ENCODE data around the gene BMP2K.

DNA sequence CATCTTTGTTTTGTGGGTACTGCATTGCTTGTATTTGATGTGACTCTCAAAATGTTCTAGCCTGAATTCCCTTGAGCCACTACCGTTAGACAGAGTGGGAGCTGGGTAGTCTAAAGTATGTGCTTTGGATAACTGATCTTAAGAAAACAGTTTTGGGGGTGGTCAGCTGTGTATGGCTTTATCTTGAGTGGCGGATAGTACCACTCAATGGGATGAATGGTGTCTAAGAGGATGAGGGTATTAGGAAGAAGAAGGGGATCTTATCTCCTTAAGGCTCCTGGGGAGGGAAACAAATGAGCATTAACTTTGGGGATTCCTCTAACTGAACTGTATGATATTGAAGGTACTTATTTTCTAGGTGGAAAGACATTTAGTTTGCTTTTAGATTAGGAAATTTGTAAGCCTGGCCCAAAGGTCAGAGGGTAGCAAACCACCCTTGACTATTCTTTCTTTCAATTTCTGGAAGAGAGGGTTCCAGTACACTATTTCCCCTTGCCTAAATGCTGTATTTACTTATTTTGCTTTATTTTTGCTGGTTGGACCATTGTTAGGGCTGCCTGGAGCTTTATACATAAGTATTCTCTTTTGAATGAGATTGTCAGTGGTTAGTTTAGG is 11.3 kb downstream of the BMP2K start:
- TF ChIP-seq, protein P1, sequence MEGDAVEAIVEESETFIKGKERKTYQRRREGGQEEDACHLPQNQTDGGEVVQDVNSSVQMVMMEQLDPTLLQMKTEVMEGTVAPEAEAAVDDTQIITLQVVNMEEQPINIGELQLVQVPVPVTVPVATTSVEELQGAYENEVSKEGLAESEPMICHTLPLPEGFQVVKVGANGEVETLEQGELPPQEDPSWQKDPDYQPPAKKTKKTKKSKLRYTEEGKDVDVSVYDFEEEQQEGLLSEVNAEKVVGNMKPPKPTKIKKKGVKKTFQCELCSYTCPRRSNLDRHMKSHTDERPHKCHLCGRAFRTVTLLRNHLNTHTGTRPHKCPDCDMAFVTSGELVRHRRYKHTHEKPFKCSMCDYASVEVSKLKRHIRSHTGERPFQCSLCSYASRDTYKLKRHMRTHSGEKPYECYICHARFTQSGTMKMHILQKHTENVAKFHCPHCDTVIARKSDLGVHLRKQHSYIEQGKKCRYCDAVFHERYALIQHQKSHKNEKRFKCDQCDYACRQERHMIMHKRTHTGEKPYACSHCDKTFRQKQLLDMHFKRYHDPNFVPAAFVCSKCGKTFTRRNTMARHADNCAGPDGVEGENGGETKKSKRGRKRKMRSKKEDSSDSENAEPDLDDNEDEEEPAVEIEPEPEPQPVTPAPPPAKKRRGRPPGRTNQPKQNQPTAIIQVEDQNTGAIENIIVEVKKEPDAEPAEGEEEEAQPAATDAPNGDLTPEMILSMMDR (IDR thresholded peaks at IDR 0.05; ENCODE audit: insufficient read depth, low read depth, low read length): no peak
- no peak for TF ChIP-seq EZH2 (IDR thresholded peaks at IDR 0.05; ENCODE audit: insufficient read depth, low read length)
